HCT116 (cell line): ENCODE results near the gene N4BP3. TPM values are rescaled to one million over a fixed set of nuclear protein-coding genes. Genes with fewer than 3 reads are reported as not detected.

Experiments
- ATAC-seq: fragments of 200-7000 bp; cut with Tn5 transposase; 2 replicates; pipeline ENCODE4 v1.9.1; 2020; ENCODE audit warnings: mild to moderate bottlenecking, moderate library complexity
- BruUV-seq: library from RNA; stranded (reverse); fragments of 400-500 nt; replicated peaks from 2 replicates; lab custom pipeline; 2021; lab: Mats Ljungman, UMichigan
- CTCF ChIA-PET: fragments of 300-600 bp; sonication (Branson Sonifier 250); formaldehyde crosslinking; loops from one replicate; lab custom pipeline; 2021; ENCODE audit warnings: antibody characterized with exemption; lab: Charles Lee
- POLR2A ChIA-PET: fragments of 300-600, 350-600 bp; sonication (Branson Sonifier 250); formaldehyde crosslinking; loops from one replicate; lab custom pipeline; 2021; ENCODE audit warnings: antibody characterized with exemption; lab: Charles Lee
- RAD21 ChIA-PET, 2 experiments: fragments of 300-600 bp; sonication (Branson Sonifier 250); formaldehyde crosslinking; loops; one replicate each; lab custom pipeline; 2023; ENCODE audit warnings: low total read pairs in 2 of 2; ENCODE audit not compliant: uncharacterized antibody in 2 of 2, unreplicated experiment in 2 of 2, low non-redundant PET in 1 of 2; lab: Charles Lee
- DNase-seq: peaks from one replicate; pipeline ENCODE4 v3.0.0-alpha.2; 2010; ENCODE audit warnings: low read depth, low spot score
- H2AFZ ChIP-seq: fragments of 200-600 bp; shearing (Covaris generic), sonication (generic); 2 replicates; pipeline ENCODE4 v1.6.1; 2017; ENCODE audit warnings: low read depth, mixed run types, mixed read lengths, antibody characterized with exemption, low read length; ENCODE audit not compliant: poor library complexity, severe bottlenecking
- H3K27ac ChIP-seq: 2 replicates; pipeline ENCODE4 v1.5.1; 2012; ENCODE audit warnings: low read depth, low read length
- H3K27me3 ChIP-seq: fragments of 200-600 bp; sonication (generic); 2 replicates; pipeline ENCODE4 v1.6.1; 2016; ENCODE audit warnings: mixed run types, low read length, mixed read lengths; ENCODE audit not compliant: insufficient read depth
- H3K36me3 ChIP-seq, 2 experiments: fragments of 200-500 bp in 1 of 2; fragments of 200-600 bp in 1 of 2; sonication (Bioruptor generic) in 1 of 2; sonication (generic) in 1 of 2; 2 replicates each; pipeline versions ENCODE4 v1.5.1 to v1.6.1; 2014 to 2016; ENCODE audit warnings: low read length in 2 of 2, inconsistent platforms in 1 of 2, mixed read lengths in 1 of 2, mixed run types in 1 of 2; ENCODE audit not compliant: insufficient read depth in 2 of 2, control insufficient read depth in 1 of 2
- H3K4me1 ChIP-seq, 2 experiments: fragments of 200-600 bp in 1 of 2; sonication (generic) in 1 of 2; 2 replicates each; pipeline versions ENCODE4 v1.5.1 to v1.6.1; 2012 to 2017; ENCODE audit warnings: low read length in 2 of 2, inconsistent platforms in 1 of 2, mild to moderate bottlenecking in 1 of 2, mixed read lengths in 1 of 2, mixed run types in 1 of 2, moderate library complexity in 1 of 2; ENCODE audit not compliant: insufficient read depth in 2 of 2, control insufficient read depth in 1 of 2
- H3K4me2 ChIP-seq: fragments of 200-600 bp; sonication (generic); 2 replicates; pipeline ENCODE4 v1.6.1; 2017; ENCODE audit warnings: mixed run types, low read length, mixed read lengths
- H3K4me3 ChIP-seq, 2 experiments: fragments of 200-600 bp in 1 of 2; sonication (generic) in 1 of 2; replicated peaks in 1 of 2; 2 replicates each; pipeline ENCODE4 v1.5.1; 2011 to 2016; ENCODE audit warnings: low read length in 2 of 2, control low read depth in 1 of 2, low read depth in 1 of 2, mild to moderate bottlenecking in 1 of 2, mixed read lengths in 1 of 2, mixed run types in 1 of 2
- H3K79me2 ChIP-seq: fragments of 200-600 bp; sonication (generic); 2 replicates; pipeline ENCODE4 v1.6.1; 2017; ENCODE audit warnings: mild to moderate bottlenecking, mixed run types, low read length, moderate library complexity, mixed read lengths; ENCODE audit not compliant: insufficient read depth
- H3K9ac ChIP-seq: fragments of 200-600 bp; sonication (generic); 2 replicates; pipeline ENCODE4 v1.6.1; 2016; ENCODE audit warnings: low read length, mixed read lengths
- H3K9me2 ChIP-seq: fragments of 200-600 bp; sonication (generic), shearing (Covaris generic); 2 replicates; pipeline ENCODE4 v1.6.1; 2017; ENCODE audit warnings: mixed run types, mild to moderate bottlenecking, moderate library complexity; ENCODE audit not compliant: insufficient read depth
- H3K9me3 ChIP-seq, 2 experiments: fragments of 200-500 bp in 1 of 2; fragments of 200-600 bp in 1 of 2; sonication (Bioruptor generic) in 1 of 2; sonication (generic) in 1 of 2; 2 replicates each; pipeline ENCODE4 v1.6.1; 2014 to 2017; ENCODE audit warnings: low read length in 2 of 2, mixed read lengths in 2 of 2, inconsistent platforms in 1 of 2, low read depth in 1 of 2, mild to moderate bottlenecking in 1 of 2, mixed run types in 1 of 2, moderate library complexity in 1 of 2; ENCODE audit not compliant: control insufficient read depth in 1 of 2, insufficient read depth in 1 of 2
- H4K20me1 ChIP-seq: fragments of 200-600 bp; sonication (generic), shearing (Covaris generic); 2 replicates; pipeline ENCODE4 v1.6.1; 2017; ENCODE audit warnings: mixed run types, mild to moderate bottlenecking, moderate library complexity; ENCODE audit not compliant: insufficient read depth
- CBX3 ChIP-seq: IDR thresholded peaks from 2 replicates; pipeline ENCODE4 v1.6.1; 2012; ENCODE audit warnings: low read depth
- EGR1 ChIP-seq: IDR thresholded peaks from 2 replicates; pipeline ENCODE4 v1.6.1; 2012; ENCODE audit warnings: low read depth
- ELF1 ChIP-seq: IDR thresholded peaks from 2 replicates; pipeline ENCODE4 v1.6.1; 2012; ENCODE audit warnings: low read depth, borderline replicate concordance
- EZH2 ChIP-seq: fragments of 200-600 bp; sonication (generic); IDR thresholded peaks from 2 replicates; pipeline ENCODE4 v1.6.1; 2017; ENCODE audit warnings: antibody characterized with exemption, mixed run types
- EZH2phosphoT487 ChIP-seq: fragments of 200-600 bp; IDR thresholded peaks from 2 replicates; pipeline ENCODE4 v1.6.1; 2018; ENCODE audit warnings: antibody characterized with exemption, borderline replicate concordance
- FOSL1 ChIP-seq: IDR thresholded peaks from 2 replicates; pipeline ENCODE4 v1.6.1; 2012; ENCODE audit warnings: low read depth
- POLR2A ChIP-seq: IDR thresholded peaks from 2 replicates; pipeline ENCODE4 v1.7.0; 2011; ENCODE audit warnings: borderline replicate concordance; ENCODE audit not compliant: insufficient read depth, insufficient read length; ENCODE audit errors: extremely low read depth
- RAD21 ChIP-seq: IDR thresholded peaks from 2 replicates; pipeline ENCODE4 v1.6.1; 2012; ENCODE audit warnings: low read depth, mild to moderate bottlenecking
- SRF ChIP-seq: IDR thresholded peaks from 2 replicates; pipeline ENCODE4 v1.6.1; 2012; ENCODE audit warnings: low read depth
- TCF7L2 ChIP-seq: IDR thresholded peaks from 2 replicates; pipeline ENCODE4 v1.7.0; 2011; ENCODE audit warnings: borderline replicate concordance, inconsistent platforms; ENCODE audit not compliant: insufficient read depth, insufficient read length; ENCODE audit errors: extremely low read depth
- ZFX ChIP-seq: fragments of 450-650 bp; IDR thresholded peaks from 2 replicates; pipeline ENCODE4 v1.6.1; 2017
- ZNF274 ChIP-seq: fragments of 200-500 bp; sonication (Bioruptor generic); IDR thresholded peaks from 2 replicates; pipeline ENCODE4 v1.6.1; 2014; ENCODE audit warnings: mild to moderate bottlenecking, low read depth, low read length, inconsistent platforms
- intact Hi-C: fragments of 100-400 bp; cut with micrococcal nuclease; formaldehyde crosslinking; loops from 2 replicates; pipeline ENCODE4 v1.10.0; 2022
- total RNA-seq: library from RNA; stranded (reverse); gene quantifications from one replicate; pipeline ENCODE4 v1.2.1, GENCODE V29; 2021; ENCODE audit not compliant: unreplicated experiment
- TF ChIP-seq, protein P1 (sequence below), 3 experiments: fragments of 200-600 bp in 1 of 3; sonication (generic) in 1 of 3; IDR thresholded peaks in 2 of 3; conservative IDR thresholded peaks in 1 of 3; 2 replicates each; pipeline ENCODE4 v1.5.1; 2012 to 2017; ENCODE audit warnings: low read depth in 2 of 3, low read length in 2 of 3, antibody characterized with exemption in 1 of 3, borderline replicate concordance in 1 of 3, control low read depth in 1 of 3, mild to moderate bottlenecking in 1 of 3, mixed read lengths in 1 of 3, mixed run types in 1 of 3, moderate library complexity in 1 of 3; ENCODE audit not compliant: insufficient read depth in 1 of 3
- TF ChIP-seq, protein P2 (sequence below): IDR thresholded peaks from 2 replicates; pipeline ENCODE4 v1.6.1; 2012; ENCODE audit warnings: low read depth
- TF ChIP-seq, protein P3 (sequence below): IDR thresholded peaks from 2 replicates; pipeline ENCODE4 v1.6.1; 2012

The N4BP3 gene
- total RNA-seq, 1 experiment from 2014 or later: 5.2 TPM

DNA sequence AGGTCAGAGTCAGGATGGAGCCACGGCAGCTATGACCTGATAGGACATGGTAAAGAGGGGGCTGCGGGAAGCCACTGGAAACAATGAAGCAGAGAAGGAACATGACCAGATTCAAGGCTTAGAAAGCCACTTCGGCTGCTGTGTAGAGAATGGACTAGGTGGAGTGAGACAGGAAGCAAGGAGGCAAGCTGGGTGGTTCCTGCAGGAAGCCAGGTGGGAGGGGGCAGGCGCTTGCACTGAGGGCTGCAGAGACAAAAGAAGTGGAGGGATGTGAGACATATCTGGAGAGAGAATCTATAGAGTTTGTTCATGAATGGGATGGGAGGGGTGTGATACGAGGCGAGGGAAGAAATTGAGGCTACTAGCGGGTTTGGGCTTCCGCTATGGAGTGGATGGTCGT, 19.0 kb upstream of the N4BP3 start:
- no peaks in the 10 kb centered on the region for H4K20me1 ChIP-seq
- ChIA-PET CTCF (no interaction called here), POLR2A (no interaction called here), RAD21 (no interaction called here)
- ATAC-seq (no peak), DNase-seq (no peak)
- H3K79me2 ChIP-seq: no peaks in the 10 kb centered on the region
- no peaks in the 10 kb centered on the region for H3K9me3 ChIP-seq
- H3K9me2 ChIP-seq: no peaks in the 10 kb centered on the region
- no TSS peak for BruUV-seq
- H3K9ac ChIP-seq: no peak overlapping the region
- no peaks in the 10 kb centered on the region for H3K27me3 ChIP-seq
- no peaks in the 10 kb centered on the region for H3K36me3 ChIP-seq
- intact Hi-C loops: no loop called here
- no peaks in the 10 kb centered on the region for H3K4me1 ChIP-seq
- no peak overlapping the region for H3K27ac ChIP-seq
- no peak overlapping the region for H2AFZ ChIP-seq
- no peak overlapping the region for H3K4me3 ChIP-seq
- TF ChIP-seq TCF7L2 (no peak), FOSL1 (no peak), EZH2 (no peak), ZNF274 (no peak), POLR2A (no peak), SRF (no peak), CBX3 (no peak), EGR1 (no peak), ELF1 (no peak), RAD21 (no peak), EZH2phosphoT487 (no peak), ZFX (no peak)
- TF ChIP-seq, protein P1, sequence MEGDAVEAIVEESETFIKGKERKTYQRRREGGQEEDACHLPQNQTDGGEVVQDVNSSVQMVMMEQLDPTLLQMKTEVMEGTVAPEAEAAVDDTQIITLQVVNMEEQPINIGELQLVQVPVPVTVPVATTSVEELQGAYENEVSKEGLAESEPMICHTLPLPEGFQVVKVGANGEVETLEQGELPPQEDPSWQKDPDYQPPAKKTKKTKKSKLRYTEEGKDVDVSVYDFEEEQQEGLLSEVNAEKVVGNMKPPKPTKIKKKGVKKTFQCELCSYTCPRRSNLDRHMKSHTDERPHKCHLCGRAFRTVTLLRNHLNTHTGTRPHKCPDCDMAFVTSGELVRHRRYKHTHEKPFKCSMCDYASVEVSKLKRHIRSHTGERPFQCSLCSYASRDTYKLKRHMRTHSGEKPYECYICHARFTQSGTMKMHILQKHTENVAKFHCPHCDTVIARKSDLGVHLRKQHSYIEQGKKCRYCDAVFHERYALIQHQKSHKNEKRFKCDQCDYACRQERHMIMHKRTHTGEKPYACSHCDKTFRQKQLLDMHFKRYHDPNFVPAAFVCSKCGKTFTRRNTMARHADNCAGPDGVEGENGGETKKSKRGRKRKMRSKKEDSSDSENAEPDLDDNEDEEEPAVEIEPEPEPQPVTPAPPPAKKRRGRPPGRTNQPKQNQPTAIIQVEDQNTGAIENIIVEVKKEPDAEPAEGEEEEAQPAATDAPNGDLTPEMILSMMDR (IDR thresholded peaks at IDR 0.05 in 2 of 3, conservative IDR thresholded peaks at IDR 0.05 in 1 of 3; ENCODE audit: borderline replicate concordance in 1 of 3, insufficient read depth in 1 of 3, low read depth in 2 of 3, low read length in 2 of 3): no peak
- TF ChIP-seq, protein P2, sequence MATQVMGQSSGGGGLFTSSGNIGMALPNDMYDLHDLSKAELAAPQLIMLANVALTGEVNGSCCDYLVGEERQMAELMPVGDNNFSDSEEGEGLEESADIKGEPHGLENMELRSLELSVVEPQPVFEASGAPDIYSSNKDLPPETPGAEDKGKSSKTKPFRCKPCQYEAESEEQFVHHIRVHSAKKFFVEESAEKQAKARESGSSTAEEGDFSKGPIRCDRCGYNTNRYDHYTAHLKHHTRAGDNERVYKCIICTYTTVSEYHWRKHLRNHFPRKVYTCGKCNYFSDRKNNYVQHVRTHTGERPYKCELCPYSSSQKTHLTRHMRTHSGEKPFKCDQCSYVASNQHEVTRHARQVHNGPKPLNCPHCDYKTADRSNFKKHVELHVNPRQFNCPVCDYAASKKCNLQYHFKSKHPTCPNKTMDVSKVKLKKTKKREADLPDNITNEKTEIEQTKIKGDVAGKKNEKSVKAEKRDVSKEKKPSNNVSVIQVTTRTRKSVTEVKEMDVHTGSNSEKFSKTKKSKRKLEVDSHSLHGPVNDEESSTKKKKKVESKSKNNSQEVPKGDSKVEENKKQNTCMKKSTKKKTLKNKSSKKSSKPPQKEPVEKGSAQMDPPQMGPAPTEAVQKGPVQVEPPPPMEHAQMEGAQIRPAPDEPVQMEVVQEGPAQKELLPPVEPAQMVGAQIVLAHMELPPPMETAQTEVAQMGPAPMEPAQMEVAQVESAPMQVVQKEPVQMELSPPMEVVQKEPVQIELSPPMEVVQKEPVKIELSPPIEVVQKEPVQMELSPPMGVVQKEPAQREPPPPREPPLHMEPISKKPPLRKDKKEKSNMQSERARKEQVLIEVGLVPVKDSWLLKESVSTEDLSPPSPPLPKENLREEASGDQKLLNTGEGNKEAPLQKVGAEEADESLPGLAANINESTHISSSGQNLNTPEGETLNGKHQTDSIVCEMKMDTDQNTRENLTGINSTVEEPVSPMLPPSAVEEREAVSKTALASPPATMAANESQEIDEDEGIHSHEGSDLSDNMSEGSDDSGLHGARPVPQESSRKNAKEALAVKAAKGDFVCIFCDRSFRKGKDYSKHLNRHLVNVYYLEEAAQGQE: no peak
- TF ChIP-seq, protein P3, sequence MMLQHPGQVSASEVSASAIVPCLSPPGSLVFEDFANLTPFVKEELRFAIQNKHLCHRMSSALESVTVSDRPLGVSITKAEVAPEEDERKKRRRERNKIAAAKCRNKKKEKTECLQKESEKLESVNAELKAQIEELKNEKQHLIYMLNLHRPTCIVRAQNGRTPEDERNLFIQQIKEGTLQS: no peak
- H3K4me2 ChIP-seq: no peak overlapping the region
